Liver (tissue), 9 donors: Measurements from ENCODE around the gene RYR3. TPM values are rescaled to one million over a fixed set of nuclear protein-coding genes. Genes with fewer than 3 reads are reported as not detected.

ENCODE experiments used
- DNase-seq: peaks from one replicate; pipeline ENCODE4 v3.0.0-alpha.2; 2017; ENCODE audit warnings: low spot score
- H3K27ac ChIP-seq, 2 donors: one replicate each; pipeline ENCODE4 v1.7.0; 2013; ENCODE audit warnings: inconsistent platforms in 2 of 2, low read length in 2 of 2, control low read depth in 1 of 2, low read depth in 1 of 2, mild to moderate bottlenecking in 1 of 2
- H3K27me3 ChIP-seq, 4 donors: one replicate each; pipeline versions ENCODE4 v1.6.1 to v1.7.0; 2013; ENCODE audit warnings: low read length in 3 of 4, inconsistent platforms in 1 of 4, mild to moderate bottlenecking in 1 of 4, moderate library complexity in 1 of 4; ENCODE audit not compliant: control insufficient read depth in 4 of 4, insufficient read depth in 4 of 4
- H3K36me3 ChIP-seq, 4 donors: one replicate each; pipeline versions ENCODE4 v1.6.1 to v1.7.0; 2013; ENCODE audit warnings: low read length in 3 of 4, mild to moderate bottlenecking in 3 of 4, low read depth in 1 of 4, moderate library complexity in 1 of 4; ENCODE audit not compliant: control insufficient read depth in 4 of 4, insufficient read depth in 3 of 4
- H3K4me1 ChIP-seq, 4 donors: one replicate each; pipeline versions ENCODE4 v1.6.1 to v1.7.0; 2013; ENCODE audit warnings: low read length in 3 of 4, mild to moderate bottlenecking in 3 of 4, moderate library complexity in 1 of 4; ENCODE audit not compliant: control insufficient read depth in 4 of 4, insufficient read depth in 4 of 4
- H3K4me3 ChIP-seq, 3 donors: one replicate each; pipeline versions ENCODE4 v1.6.1 to v1.7.0; 2013; ENCODE audit warnings: low read length in 3 of 3, control low read depth in 1 of 3, low read depth in 1 of 3, mild to moderate bottlenecking in 1 of 3
- H3K9ac ChIP-seq, 2 donors: one replicate each; pipeline ENCODE4 v1.7.0; 2013; ENCODE audit warnings: low read length in 2 of 2, mild to moderate bottlenecking in 2 of 2, moderate library complexity in 2 of 2, control low read depth in 1 of 2, low read depth in 1 of 2
- H3K9me3 ChIP-seq, 4 donors: one replicate each; pipeline versions ENCODE4 v1.6.1 to v1.7.0; 2013; ENCODE audit warnings: low read length in 3 of 4; ENCODE audit not compliant: control insufficient read depth in 4 of 4
- EGR1 ChIP-seq, 2 donors: IDR thresholded peaks; 2 replicates each; pipeline ENCODE4 v1.6.1; 2016 to 2018; ENCODE audit warnings: antibody characterized with exemption in 2 of 2, low read depth in 2 of 2
- FOXA1 ChIP-seq: IDR thresholded peaks from 2 replicates; pipeline ENCODE4 v1.6.1; 2016; ENCODE audit warnings: antibody characterized with exemption
- FOXA2 ChIP-seq: IDR thresholded peaks from 2 replicates; pipeline ENCODE4 v1.6.1; 2016; ENCODE audit warnings: antibody characterized with exemption
- GABPA ChIP-seq, 2 donors: IDR thresholded peaks in 1 of 2; conservative IDR thresholded peaks in 1 of 2; 2 replicates each; pipeline ENCODE4 v1.6.1; 2016; ENCODE audit warnings: antibody characterized with exemption in 2 of 2, mild to moderate bottlenecking in 1 of 2, moderate library complexity in 1 of 2
- HNF4A ChIP-seq, 2 donors: conservative IDR thresholded peaks; 2 replicates each; pipeline ENCODE4 v1.6.1; 2016; ENCODE audit warnings: antibody characterized with exemption in 2 of 2, mild to moderate bottlenecking in 2 of 2
- HNF4G ChIP-seq: IDR thresholded peaks from 2 replicates; pipeline ENCODE4 v1.6.1; 2016; ENCODE audit warnings: antibody characterized with exemption
- JUND ChIP-seq, 2 donors: IDR thresholded peaks; 2 replicates each; pipeline ENCODE4 v1.6.1; 2016; ENCODE audit warnings: antibody characterized with exemption in 2 of 2
- NR2F2 ChIP-seq: IDR thresholded peaks from 2 replicates; pipeline ENCODE4 v1.6.1; 2016; ENCODE audit warnings: antibody characterized with exemption
- RAD21 ChIP-seq, 2 donors: IDR thresholded peaks; 2 replicates each; pipeline ENCODE4 v1.6.1; 2016; ENCODE audit warnings: antibody characterized with exemption in 2 of 2, mild to moderate bottlenecking in 2 of 2
- RXRA ChIP-seq, 2 donors: IDR thresholded peaks; 2 replicates each; pipeline ENCODE4 v1.6.1; 2017 to 2018; ENCODE audit warnings: antibody characterized with exemption in 2 of 2, mild to moderate bottlenecking in 1 of 2
- SP1 ChIP-seq: IDR thresholded peaks from 2 replicates; pipeline ENCODE4 v1.6.1; 2018; ENCODE audit warnings: antibody characterized with exemption, mild to moderate bottlenecking
- TAF1 ChIP-seq: conservative IDR thresholded peaks from 2 replicates; pipeline ENCODE4 v1.6.1; 2016; ENCODE audit warnings: antibody characterized with exemption, mild to moderate bottlenecking
- YY1 ChIP-seq: IDR thresholded peaks from 2 replicates; pipeline ENCODE4 v1.6.1; 2016; ENCODE audit warnings: antibody characterized with exemption, mild to moderate bottlenecking
- WGBS: extraction: QIAGEN DNeasy Blood & Tissue Kit; methylation state at CpG from one replicate; pipeline ENCODE4 v1.1.7; 2013; 5-methylcytosine and 5-hydroxymethylcytosine counted together
- polyA plus RNA-seq, 2 donors: library from polyadenylated mRNA; stranded (reverse) in 1 of 2; unstranded in 1 of 2; fragments of 200-250 nt in 1 of 2; fragments of >200 nt in 1 of 2; fragmentation: Nextera tagmentation in 1 of 2; extraction: Ambion mirVana in 1 of 2; gene quantifications; one replicate each; pipeline versions ENCODE4 v1.2.1 to v1.2.3, GENCODE V29; 2013 to 2015
- total RNA-seq, 2 donors: library from RNA; depleted of rRNA; stranded (reverse); fragments of >200 nt; gene quantifications; one replicate each; pipeline ENCODE4 v1.2.3, GENCODE V29; 2014
- TF ChIP-seq, protein P1 (sequence below): IDR thresholded peaks from 2 replicates; pipeline ENCODE4 v1.6.1; 2016; ENCODE audit warnings: antibody characterized with exemption
- TF ChIP-seq, protein P2 (sequence below): IDR thresholded peaks from 2 replicates; pipeline ENCODE4 v1.6.1; 2016; ENCODE audit warnings: antibody characterized with exemption
- TF ChIP-seq, protein P3 (sequence below): IDR thresholded peaks from 2 replicates; pipeline ENCODE4 v1.6.1; 2016; ENCODE audit warnings: antibody characterized with exemption
- TF ChIP-seq, protein P4 (sequence below): fragments of 150-350 bp; IDR thresholded peaks from 2 replicates; pipeline ENCODE4 v1.5.1; 2017; ENCODE audit warnings: improper control_type of control experiment, low read depth, low read length; ENCODE audit not compliant: missing input control
- TF ChIP-seq, protein P5 (sequence below): IDR thresholded peaks from 2 replicates; pipeline ENCODE4 v1.6.1; 2016; ENCODE audit warnings: antibody characterized with exemption, mild to moderate bottlenecking
- donor health status: healthy.
- donor health status: healthy.
- donor health status: healthy.
- donor health status: healthy.
- donor health status: healthy.

Gene RYR3
- total and polyA plus RNA-seq, 4 donors = 0.01 to 1.1 (median 0.22) TPM

DNA sequence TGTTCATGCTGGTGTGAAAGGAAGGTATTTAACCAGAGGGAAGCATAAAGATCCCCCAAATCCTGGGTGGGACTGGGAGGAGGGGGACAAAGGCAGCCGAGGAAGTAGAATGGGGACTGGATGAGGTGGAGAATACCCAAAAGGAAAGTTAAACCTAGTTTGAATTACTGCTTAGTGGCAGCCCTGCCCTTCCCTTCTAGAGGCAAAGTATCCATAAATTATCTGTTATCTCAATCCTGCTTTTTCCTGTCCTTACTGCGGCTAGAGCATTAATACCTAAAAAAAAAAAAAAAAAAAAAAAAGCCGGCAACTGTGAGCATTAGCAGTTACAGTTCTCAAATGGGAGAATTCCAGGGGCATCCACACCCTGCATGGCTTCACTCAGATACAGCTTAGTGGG is 139.0 kb downstream of the RYR3 start:
- WGBS = 62% methylated on average over 3 of the region's 3 CpGs

More for the DNA sequence above, 139.0 kb downstream of the RYR3 start:
- H3K27ac ChIP-seq = no peak overlapping the region
- H3K4me1 ChIP-seq = no peaks in the 10 kb centered on the region
- TF ChIP-seq HNF4A (conservative IDR thresholded peaks at IDR 0.05) (no peak), NR2F2 (no peak), YY1 (no peak), RAD21 (IDR thresholded peaks at IDR 0.05) (no peak), EGR1 (IDR thresholded peaks at IDR 0.05; ENCODE audit: low read depth in 2 of 2) (no peak), GABPA (IDR thresholded peaks at IDR 0.05 in 1 of 2, conservative IDR thresholded peaks at IDR 0.05 in 1 of 2) (no peak), SP1 (no peak), TAF1 (no peak), RXRA (IDR thresholded peaks at IDR 0.05) (no peak), HNF4G (no peak), FOXA1 (no peak), JUND (IDR thresholded peaks at IDR 0.05) (no peak), FOXA2 (no peak)
- TF ChIP-seq, protein P1, sequence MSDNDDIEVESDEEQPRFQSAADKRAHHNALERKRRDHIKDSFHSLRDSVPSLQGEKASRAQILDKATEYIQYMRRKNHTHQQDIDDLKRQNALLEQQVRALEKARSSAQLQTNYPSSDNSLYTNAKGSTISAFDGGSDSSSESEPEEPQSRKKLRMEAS = no peak
- TF ChIP-seq, protein P2, sequence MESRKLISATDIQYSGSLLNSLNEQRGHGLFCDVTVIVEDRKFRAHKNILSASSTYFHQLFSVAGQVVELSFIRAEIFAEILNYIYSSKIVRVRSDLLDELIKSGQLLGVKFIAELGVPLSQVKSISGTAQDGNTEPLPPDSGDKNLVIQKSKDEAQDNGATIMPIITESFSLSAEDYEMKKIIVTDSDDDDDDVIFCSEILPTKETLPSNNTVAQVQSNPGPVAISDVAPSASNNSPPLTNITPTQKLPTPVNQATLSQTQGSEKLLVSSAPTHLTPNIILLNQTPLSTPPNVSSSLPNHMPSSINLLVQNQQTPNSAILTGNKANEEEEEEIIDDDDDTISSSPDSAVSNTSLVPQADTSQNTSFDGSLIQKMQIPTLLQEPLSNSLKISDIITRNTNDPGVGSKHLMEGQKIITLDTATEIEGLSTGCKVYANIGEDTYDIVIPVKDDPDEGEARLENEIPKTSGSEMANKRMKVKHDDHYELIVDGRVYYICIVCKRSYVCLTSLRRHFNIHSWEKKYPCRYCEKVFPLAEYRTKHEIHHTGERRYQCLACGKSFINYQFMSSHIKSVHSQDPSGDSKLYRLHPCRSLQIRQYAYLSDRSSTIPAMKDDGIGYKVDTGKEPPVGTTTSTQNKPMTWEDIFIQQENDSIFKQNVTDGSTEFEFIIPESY = no peak
- TF ChIP-seq, protein P3, sequence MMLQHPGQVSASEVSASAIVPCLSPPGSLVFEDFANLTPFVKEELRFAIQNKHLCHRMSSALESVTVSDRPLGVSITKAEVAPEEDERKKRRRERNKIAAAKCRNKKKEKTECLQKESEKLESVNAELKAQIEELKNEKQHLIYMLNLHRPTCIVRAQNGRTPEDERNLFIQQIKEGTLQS = no peak
- TF ChIP-seq, protein P4, sequence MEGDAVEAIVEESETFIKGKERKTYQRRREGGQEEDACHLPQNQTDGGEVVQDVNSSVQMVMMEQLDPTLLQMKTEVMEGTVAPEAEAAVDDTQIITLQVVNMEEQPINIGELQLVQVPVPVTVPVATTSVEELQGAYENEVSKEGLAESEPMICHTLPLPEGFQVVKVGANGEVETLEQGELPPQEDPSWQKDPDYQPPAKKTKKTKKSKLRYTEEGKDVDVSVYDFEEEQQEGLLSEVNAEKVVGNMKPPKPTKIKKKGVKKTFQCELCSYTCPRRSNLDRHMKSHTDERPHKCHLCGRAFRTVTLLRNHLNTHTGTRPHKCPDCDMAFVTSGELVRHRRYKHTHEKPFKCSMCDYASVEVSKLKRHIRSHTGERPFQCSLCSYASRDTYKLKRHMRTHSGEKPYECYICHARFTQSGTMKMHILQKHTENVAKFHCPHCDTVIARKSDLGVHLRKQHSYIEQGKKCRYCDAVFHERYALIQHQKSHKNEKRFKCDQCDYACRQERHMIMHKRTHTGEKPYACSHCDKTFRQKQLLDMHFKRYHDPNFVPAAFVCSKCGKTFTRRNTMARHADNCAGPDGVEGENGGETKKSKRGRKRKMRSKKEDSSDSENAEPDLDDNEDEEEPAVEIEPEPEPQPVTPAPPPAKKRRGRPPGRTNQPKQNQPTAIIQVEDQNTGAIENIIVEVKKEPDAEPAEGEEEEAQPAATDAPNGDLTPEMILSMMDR = no peak
- TF ChIP-seq, protein P5, sequence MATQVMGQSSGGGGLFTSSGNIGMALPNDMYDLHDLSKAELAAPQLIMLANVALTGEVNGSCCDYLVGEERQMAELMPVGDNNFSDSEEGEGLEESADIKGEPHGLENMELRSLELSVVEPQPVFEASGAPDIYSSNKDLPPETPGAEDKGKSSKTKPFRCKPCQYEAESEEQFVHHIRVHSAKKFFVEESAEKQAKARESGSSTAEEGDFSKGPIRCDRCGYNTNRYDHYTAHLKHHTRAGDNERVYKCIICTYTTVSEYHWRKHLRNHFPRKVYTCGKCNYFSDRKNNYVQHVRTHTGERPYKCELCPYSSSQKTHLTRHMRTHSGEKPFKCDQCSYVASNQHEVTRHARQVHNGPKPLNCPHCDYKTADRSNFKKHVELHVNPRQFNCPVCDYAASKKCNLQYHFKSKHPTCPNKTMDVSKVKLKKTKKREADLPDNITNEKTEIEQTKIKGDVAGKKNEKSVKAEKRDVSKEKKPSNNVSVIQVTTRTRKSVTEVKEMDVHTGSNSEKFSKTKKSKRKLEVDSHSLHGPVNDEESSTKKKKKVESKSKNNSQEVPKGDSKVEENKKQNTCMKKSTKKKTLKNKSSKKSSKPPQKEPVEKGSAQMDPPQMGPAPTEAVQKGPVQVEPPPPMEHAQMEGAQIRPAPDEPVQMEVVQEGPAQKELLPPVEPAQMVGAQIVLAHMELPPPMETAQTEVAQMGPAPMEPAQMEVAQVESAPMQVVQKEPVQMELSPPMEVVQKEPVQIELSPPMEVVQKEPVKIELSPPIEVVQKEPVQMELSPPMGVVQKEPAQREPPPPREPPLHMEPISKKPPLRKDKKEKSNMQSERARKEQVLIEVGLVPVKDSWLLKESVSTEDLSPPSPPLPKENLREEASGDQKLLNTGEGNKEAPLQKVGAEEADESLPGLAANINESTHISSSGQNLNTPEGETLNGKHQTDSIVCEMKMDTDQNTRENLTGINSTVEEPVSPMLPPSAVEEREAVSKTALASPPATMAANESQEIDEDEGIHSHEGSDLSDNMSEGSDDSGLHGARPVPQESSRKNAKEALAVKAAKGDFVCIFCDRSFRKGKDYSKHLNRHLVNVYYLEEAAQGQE = no peak
- no peak overlapping the region for H3K4me3 ChIP-seq
- H3K9ac ChIP-seq = no peak overlapping the region
- no peaks in the 10 kb centered on the region for H3K36me3 ChIP-seq
- no peaks in the 10 kb centered on the region for H3K9me3 ChIP-seq
- H3K27me3 ChIP-seq = peaks cover 0 to 11% (median 0%) of the 10 kb centered on the region in 4 donors
- DNase-seq = no peak
